B cell (primary cell): ENCODE data around the gene PPARD. TPM values are rescaled to one million over a fixed set of nuclear protein-coding genes. Genes with fewer than 3 reads are reported as not detected.

Source experiments
- ATAC-seq: fragments of 200-7000 bp; cut with Tn5 transposase; one replicate; pipeline ENCODE4 v1.10.0; 2021; ENCODE audit warnings: low read depth, mild to moderate bottlenecking, moderate number of reproducible peaks, moderate library complexity
- CTCF ChIA-PET: fragments of 350-600 bp; sonication (Branson Sonifier 250); formaldehyde crosslinking; loops from one replicate; lab custom pipeline; 2021; ENCODE audit warnings: antibody characterized with exemption, inconsistent platforms; lab: Charles Lee
- POLR2A ChIA-PET: fragments of 350-600 bp; sonication (Branson Sonifier 250); formaldehyde crosslinking; loops from one replicate; lab custom pipeline; 2021; ENCODE audit warnings: antibody characterized with exemption; lab: Charles Lee
- DNase-seq: peaks from one replicate; pipeline ENCODE4 v3.0.0; 2013
- H2AFZ ChIP-seq: 2 replicates; pipeline ENCODE4 v1.6.1; 2012; ENCODE audit warnings: mild to moderate bottlenecking, low read depth, low read length; ENCODE audit not compliant: insufficient read depth, poor library complexity, severe bottlenecking
- H3K27ac ChIP-seq, 2 donors: 1 replicate in 1 of 2; 2 replicates in 1 of 2; pipeline ENCODE4 v1.5.1; 2012 to 2013; ENCODE audit warnings: low read length in 2 of 2, mild to moderate bottlenecking in 2 of 2, moderate library complexity in 1 of 2
- H3K27me3 ChIP-seq, 4 experiments: fragments of 200-600 bp in 1 of 4; sonication (generic) in 1 of 4; replicated peaks in 1 of 4; 1 replicate in 2 of 4; 2 replicates in 2 of 4; pipeline versions ENCODE4 v1.6.1 to v1.7.0; 2013 to 2016; ENCODE audit warnings: low read length in 3 of 4, mild to moderate bottlenecking in 2 of 4, mixed read lengths in 1 of 4, moderate library complexity in 1 of 4; ENCODE audit not compliant: insufficient read depth in 4 of 4, control insufficient read depth in 3 of 4; ENCODE audit errors: control extremely low read depth in 1 of 4
- H3K36me3 ChIP-seq, 2 experiments: replicated peaks in 1 of 2; 1 replicate in 1 of 2; 2 replicates in 1 of 2; pipeline versions ENCODE4 v1.6.1 to v1.7.1; 2013; ENCODE audit warnings: low read length in 1 of 2; ENCODE audit not compliant: insufficient read depth in 2 of 2, control insufficient read depth in 1 of 2; ENCODE audit errors: control extremely low read depth in 1 of 2, extremely low read depth in 1 of 2
- H3K4me1 ChIP-seq, 2 donors: fragments of 200-600 bp in 1 of 2; sonication (generic) in 1 of 2; 1 replicate in 1 of 2; 2 replicates in 1 of 2; pipeline versions ENCODE4 v1.5.1 to v1.6.1; 2013 to 2017; ENCODE audit warnings: low read length in 2 of 2; ENCODE audit not compliant: control insufficient read depth in 2 of 2, insufficient read depth in 2 of 2
- H3K4me2 ChIP-seq: replicated peaks from 2 replicates; pipeline ENCODE3; 2012; ENCODE audit warnings: mild to moderate bottlenecking, low read depth, low read length; ENCODE audit not compliant: poor library complexity, severe bottlenecking
- H3K4me3 ChIP-seq, 5 experiments: fragments of 200-600 bp in 1 of 5; sonication (generic) in 1 of 5; 1 replicate in 3 of 5; 2 replicates in 2 of 5; pipeline versions ENCODE4 v1.5.1 to v1.7.0; 2011 to 2016; ENCODE audit warnings: low read length in 4 of 5, mild to moderate bottlenecking in 4 of 5, low read depth in 2 of 5, control low read depth in 1 of 5, moderate library complexity in 1 of 5; ENCODE audit not compliant: insufficient read depth in 1 of 5; ENCODE audit errors: control extremely low read depth in 1 of 5, extremely low read depth in 1 of 5
- H3K79me2 ChIP-seq: fragments of 200-600 bp; sonication (generic); one replicate; pipeline ENCODE4 v1.6.0; 2016; ENCODE audit warnings: low read length; ENCODE audit not compliant: control insufficient read depth, insufficient read depth
- H3K9ac ChIP-seq: fragments of 200-600 bp; sonication (generic); 2 replicates; pipeline ENCODE4 v1.6.1; 2017; ENCODE audit warnings: mild to moderate bottlenecking, low read length, moderate library complexity
- H3K9me3 ChIP-seq, 3 donors: one replicate each; pipeline versions ENCODE4 v1.6.1 to v1.7.1; 2013; ENCODE audit warnings: low read length in 2 of 3; ENCODE audit not compliant: control insufficient read depth in 2 of 3, insufficient read depth in 1 of 3; ENCODE audit errors: control extremely low read depth in 1 of 3
- H4K20me1 ChIP-seq: 2 replicates; pipeline ENCODE4 v1.6.0; 2012; ENCODE audit warnings: mild to moderate bottlenecking, low read length; ENCODE audit not compliant: insufficient read depth, control insufficient read depth, poor library complexity, severe bottlenecking
- H3K27ac Mint-ChIP-seq: one replicate; pipeline ENCODE4 v1.8.0; 2021; ENCODE audit warnings: mixed read lengths
- H3K27me3 Mint-ChIP-seq: one replicate; pipeline ENCODE4 v1.8.0; 2021; ENCODE audit warnings: mixed read lengths
- H3K4me1 Mint-ChIP-seq: one replicate; pipeline ENCODE4 v1.8.0; 2021; ENCODE audit warnings: mixed read lengths
- H3K4me3 Mint-ChIP-seq: one replicate; pipeline ENCODE4 v1.8.0; 2021; ENCODE audit warnings: mixed read lengths
- H3K9me3 Mint-ChIP-seq: one replicate; pipeline ENCODE4 v1.8.0; 2022; ENCODE audit warnings: mixed read lengths; ENCODE audit not compliant: insufficient read depth
- EZH2 ChIP-seq: IDR thresholded peaks from 2 replicates; pipeline ENCODE4 v1.6.1; 2012; ENCODE audit warnings: borderline replicate concordance, low read depth, mild to moderate bottlenecking, moderate library complexity, low read length; ENCODE audit not compliant: insufficient read depth, poor library complexity, severe bottlenecking
- WGBS: methylation state at CpG from one replicate; pipeline ENCODE4 v1.1.5; 2013; ENCODE audit warnings: missing lambda C conversion rate; ENCODE audit not compliant: insufficient coverage; 5-methylcytosine and 5-hydroxymethylcytosine counted together
- intact Hi-C: fragments of 100-400 bp; cut with micrococcal nuclease; formaldehyde crosslinking; loops from one replicate; pipeline ENCODE4 v1.10.0; 2022
- polyA plus RNA-seq: library from polyadenylated mRNA; depleted of rRNA; stranded (reverse); fragments of >200 nt; gene quantifications from 2 replicates; pipeline ENCODE4 v1.2.3, GENCODE V29; 2012
- total RNA-seq, 2 donors: library from RNA; stranded (reverse); fragments of 120-200 nt in 1 of 2; gene quantifications; 1 replicate in 1 of 2; 2 replicates in 1 of 2; pipeline versions ENCODE4 v1.2.3 to v1.2.4, GENCODE V29; 2013 to 2022
- TF ChIP-seq, protein P1 (sequence below): fragments of 200-600 bp; IDR thresholded peaks from one replicate; pipeline ENCODE4 v1.8.0; 2022; ENCODE audit warnings: antibody characterized with exemption, mild to moderate bottlenecking

Gene PPARD
- total and polyA plus RNA-seq, 2 donors (not counting 1 experiment from before 2014, with no cell fraction given): 37.9 to 38.9 TPM

DNA sequence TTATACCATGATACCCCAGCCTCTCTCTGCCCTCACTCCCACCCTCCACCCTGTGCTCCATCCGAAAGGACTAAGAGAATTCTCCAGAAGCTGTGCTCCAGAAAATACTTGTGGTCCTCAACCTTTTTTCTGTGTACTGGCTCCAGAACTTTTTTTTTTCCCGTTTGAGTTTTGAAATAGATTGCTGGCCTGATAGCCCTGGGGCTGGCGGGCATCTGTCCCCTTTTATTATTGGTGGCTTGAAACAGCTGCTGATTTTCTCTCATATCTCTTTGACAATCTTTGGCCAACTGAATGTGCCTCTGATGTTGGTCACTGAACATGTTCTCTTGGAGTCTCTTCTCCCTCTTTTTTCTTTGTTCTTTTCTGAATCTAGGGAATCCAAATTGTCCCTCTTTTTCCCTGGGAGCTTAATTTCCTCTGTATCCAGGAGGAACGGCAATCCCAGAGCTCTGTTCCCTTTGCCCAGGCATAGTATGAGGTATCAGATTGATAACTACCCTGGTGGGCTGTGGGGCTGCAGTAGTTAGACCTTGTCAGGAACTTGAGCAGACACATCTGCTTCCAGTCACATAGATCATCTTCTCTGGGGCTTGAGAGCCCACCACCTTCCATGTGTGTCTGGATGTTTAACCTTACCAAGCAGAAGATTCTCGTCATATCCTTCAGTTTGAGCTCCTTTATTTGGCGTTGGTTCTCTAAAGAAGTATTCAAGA, 1.6 kb downstream of the PPARD start:
- intact Hi-C loops: loop anchor here (2.0 to 10.0 kb wide), 2 partner anchors 17 to 51 kb away; no protein-coding TSS in a partner anchor
- TF ChIP-seq EZH2: no peak
- TF ChIP-seq, protein P1, sequence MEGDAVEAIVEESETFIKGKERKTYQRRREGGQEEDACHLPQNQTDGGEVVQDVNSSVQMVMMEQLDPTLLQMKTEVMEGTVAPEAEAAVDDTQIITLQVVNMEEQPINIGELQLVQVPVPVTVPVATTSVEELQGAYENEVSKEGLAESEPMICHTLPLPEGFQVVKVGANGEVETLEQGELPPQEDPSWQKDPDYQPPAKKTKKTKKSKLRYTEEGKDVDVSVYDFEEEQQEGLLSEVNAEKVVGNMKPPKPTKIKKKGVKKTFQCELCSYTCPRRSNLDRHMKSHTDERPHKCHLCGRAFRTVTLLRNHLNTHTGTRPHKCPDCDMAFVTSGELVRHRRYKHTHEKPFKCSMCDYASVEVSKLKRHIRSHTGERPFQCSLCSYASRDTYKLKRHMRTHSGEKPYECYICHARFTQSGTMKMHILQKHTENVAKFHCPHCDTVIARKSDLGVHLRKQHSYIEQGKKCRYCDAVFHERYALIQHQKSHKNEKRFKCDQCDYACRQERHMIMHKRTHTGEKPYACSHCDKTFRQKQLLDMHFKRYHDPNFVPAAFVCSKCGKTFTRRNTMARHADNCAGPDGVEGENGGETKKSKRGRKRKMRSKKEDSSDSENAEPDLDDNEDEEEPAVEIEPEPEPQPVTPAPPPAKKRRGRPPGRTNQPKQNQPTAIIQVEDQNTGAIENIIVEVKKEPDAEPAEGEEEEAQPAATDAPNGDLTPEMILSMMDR: no peak
- 100% methylated on average over 2 of the region's 6 CpGs for WGBS

DNA sequence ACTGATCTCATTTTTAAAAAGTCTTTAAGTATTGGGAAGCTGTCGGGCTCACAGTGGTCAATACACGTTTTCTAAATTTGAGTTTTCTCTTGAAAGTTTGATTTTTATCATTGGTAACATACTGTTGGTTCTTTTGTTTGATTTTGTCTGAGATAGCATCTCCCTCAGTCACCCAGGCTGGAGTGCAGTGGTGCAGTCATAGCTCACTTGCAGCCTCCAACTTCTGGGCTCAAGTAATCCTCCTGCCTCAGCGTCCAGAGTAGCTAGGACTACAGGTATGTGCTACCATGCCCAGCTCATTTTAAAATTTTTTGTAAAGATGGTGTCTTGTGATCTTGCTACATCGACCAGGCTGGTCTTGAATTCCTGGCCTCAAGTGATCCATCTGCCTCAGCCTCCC, 9.1 kb downstream of the PPARD start:
- CTCF ChIA-PET: no interaction called here
- TF ChIP-seq, protein P1: no peak
- TF ChIP-seq EZH2: no peak
- Histone ChIP-seq H4K20me1 (peaks cover 25% of the 10 kb centered on the region), H3K9ac (no peak overlapping the region), H3K4me2 (no peak overlapping the region), H3K36me3 (peaks cover 6 to 53% of the 10 kb centered on the region in 2 experiments), H3K27me3 (no peaks in the 10 kb centered on the region), H3K27ac (no peak overlapping the region), H3K79me2 (peaks cover 67% of the 10 kb centered on the region), H2AFZ (no peak overlapping the region), H3K4me1 (peaks cover 25 to 46% of the 10 kb centered on the region in 2 donors), H3K9me3 (no peaks in the 10 kb centered on the region), H3K4me3 (no peak overlapping the region)
- Mint-ChIP-seq H3K27me3 (no peaks in the 10 kb centered on the region), H3K9me3 (no peaks in the 10 kb centered on the region), H3K4me3 (no peak overlapping the region), H3K4me1 (peaks cover 48% of the 10 kb centered on the region), H3K27ac (peak overlapping the region; percentile 53)
- ATAC-seq: no peak
- intact Hi-C loops: no loop called here
- whole genome bisulfite sequencing: no CpG with 5 or more reads among the region's 4 CpGs
- no peak for DNase-seq
- POLR2A ChIA-PET: no interaction called here

More for the DNA sequence above, 1.6 kb downstream of the PPARD start:
- Histone ChIP-seq H3K9ac (peak overlapping the region; percentile 76), H3K27ac (peak overlapping the region in 1 of 2 donors; percentile 91), H2AFZ (peak overlapping the region; percentile 60), H3K27me3 (no peaks in the 10 kb centered on the region), H3K9me3 (no peaks in the 10 kb centered on the region), H3K4me2 (peak overlapping the region; percentile 91), H4K20me1 (peaks cover 21% of the 10 kb centered on the region), H3K36me3 (peaks cover 0 to 26% of the 10 kb centered on the region in 2 experiments), H3K79me2 (peaks cover 58% of the 10 kb centered on the region), H3K4me1 (peaks cover 51 to 64% of the 10 kb centered on the region in 2 donors), H3K4me3 (peak overlapping the region; percentile 48 to 92 (median 77))
- no peak for ATAC-seq
- CTCF ChIA-PET: interaction anchor here (0.6 to 6.9 kb wide), 17 partner anchors 10 to 1206 kb away, joined by 3 to 205 read pairs (median 4); partner anchors contain the start of genes DEF6, FANCE and RPL10A
- peak overlapping the region; percentile 92 for H3K27ac Mint-ChIP-seq
- no peak for DNase-seq
- H3K4me3 Mint-ChIP-seq: peak overlapping the region; percentile 99
- POLR2A ChIA-PET: interaction anchor here (1.3 to 3.0 kb wide), 2 partner anchors 105 to 124 kb away, joined by 5 to 19 read pairs; partner anchors contain the start of gene RPL10A
- H3K27me3 Mint-ChIP-seq: no peaks in the 10 kb centered on the region
- H3K9me3 Mint-ChIP-seq: no peaks in the 10 kb centered on the region
- H3K4me1 Mint-ChIP-seq: peaks cover 57% of the 10 kb centered on the region
